Measurements from ENCODE around the gene AGPAT4. TPM values are rescaled to one million over a fixed set of nuclear protein-coding genes. Genes with fewer than 3 reads are reported as not detected.

The AGPAT4 gene
- total RNA-seq, 1 donor from 2014 or later = 23.7 TPM

GRCh38 chr6:161107779-161108730, 165.8 kb downstream of the AGPAT4 start:
- H3K9me3 Mint-ChIP-seq = no peaks in the 10 kb centered on the region
- no peak for TF ChIP-seq CTCF (IDR thresholded peaks at IDR 0.05; ENCODE audit: unreplicated experiment)
- H3K27ac Mint-ChIP-seq = no peak overlapping the region
- no peak for DNase-seq (ENCODE audit: low spot score in 2 of 2, unreplicated experiment in 2 of 2)
- H3K4me1 Mint-ChIP-seq = peaks cover 8% of the 10 kb centered on the region
- H3K27me3 Mint-ChIP-seq (ENCODE audit: low read depth) = no peaks in the 10 kb centered on the region
- H3K4me3 Mint-ChIP-seq = no peak overlapping the region
- peaks cover 75% of the 10 kb centered on the region for H3K36me3 Mint-ChIP-seq

- Mint-ChIP-seq H3K27me3 (ENCODE audit: low read depth) (no peaks in the 10 kb centered on the region), H3K36me3 (peaks cover 55% of the 10 kb centered on the region), H3K4me3 (no peak overlapping the region), H3K4me1 (peaks cover 8% of the 10 kb centered on the region), H3K27ac (no peak overlapping the region), H3K9me3 (no peaks in the 10 kb centered on the region)
- TF ChIP-seq CTCF (IDR thresholded peaks at IDR 0.05; ENCODE audit: unreplicated experiment) = no peak
- no peak for DNase-seq (ENCODE audit: low spot score in 2 of 2, unreplicated experiment in 2 of 2)
These were observed 168.5 kb downstream of the AGPAT4 start for GRCh38 chr6:161105408-161105807.

DNA sequence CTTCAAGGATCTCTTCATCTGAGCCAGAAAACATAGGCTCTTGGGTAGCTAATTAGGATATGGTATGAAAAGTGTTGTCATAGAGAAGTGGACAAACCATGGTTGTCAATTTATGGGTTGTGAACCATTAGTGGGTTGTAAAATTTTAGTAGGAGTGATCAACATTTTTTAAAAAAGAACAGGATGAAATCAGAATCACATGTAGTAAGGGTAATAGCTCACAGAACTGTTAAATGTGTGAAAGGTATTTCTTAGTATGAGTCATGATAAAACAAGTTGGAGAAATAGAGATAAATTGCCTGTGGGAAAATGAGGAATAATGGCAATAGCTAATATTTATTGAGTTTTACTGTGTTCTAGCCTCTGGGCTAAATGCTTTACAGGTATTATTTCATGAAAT, 168.9 kb downstream of the AGPAT4 start:
- Mint-ChIP-seq H3K27me3 (ENCODE audit: low read depth) (no peaks in the 10 kb centered on the region), H3K36me3 (peaks cover 50% of the 10 kb centered on the region), H3K27ac (no peak overlapping the region), H3K4me1 (peaks cover 8% of the 10 kb centered on the region), H3K9me3 (no peaks in the 10 kb centered on the region), H3K4me3 (no peak overlapping the region)
- no peak for DNase-seq (ENCODE audit: low spot score in 2 of 2, unreplicated experiment in 2 of 2)
- TF ChIP-seq CTCF (IDR thresholded peaks at IDR 0.05; ENCODE audit: unreplicated experiment) = no peak

- TF ChIP-seq CTCF (IDR thresholded peaks at IDR 0.05; ENCODE audit: unreplicated experiment) = no peak
- Mint-ChIP-seq H3K27ac (no peak overlapping the region), H3K36me3 (peaks cover 46% of the 10 kb centered on the region), H3K27me3 (ENCODE audit: low read depth) (no peaks in the 10 kb centered on the region), H3K4me1 (peaks cover 8% of the 10 kb centered on the region), H3K9me3 (no peaks in the 10 kb centered on the region), H3K4me3 (no peak overlapping the region)
- no peak for DNase-seq (ENCODE audit: low spot score in 2 of 2, unreplicated experiment in 2 of 2)
These were observed 170.4 kb downstream of the AGPAT4 start for GRCh38 chr6:161103475-161103874.

DNA sequence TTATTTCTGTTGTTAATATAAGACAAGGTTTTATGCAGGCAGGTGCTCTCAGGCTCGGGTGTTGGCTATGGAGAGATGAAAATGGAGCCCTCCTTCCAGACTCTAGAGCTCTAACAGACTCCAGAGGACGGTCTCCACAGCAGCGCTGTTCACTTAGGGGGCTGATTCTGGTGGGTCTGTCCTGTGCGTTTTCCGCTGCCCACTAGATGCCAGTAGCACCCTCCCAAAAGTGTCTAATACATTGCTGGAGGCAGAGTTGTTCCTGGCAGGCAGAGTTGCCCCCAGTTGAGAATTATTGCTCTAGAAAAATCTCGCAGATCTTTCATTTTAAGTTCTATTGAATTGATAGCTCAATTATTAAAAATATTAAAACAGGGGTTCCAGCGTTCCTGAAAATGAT, 172.3 kb downstream of the AGPAT4 start:
- H3K27ac Mint-ChIP-seq = no peak overlapping the region
- no peak for TF ChIP-seq CTCF (IDR thresholded peaks at IDR 0.05; ENCODE audit: unreplicated experiment)
- H3K4me1 Mint-ChIP-seq = peaks cover 5% of the 10 kb centered on the region
- DNase-seq (ENCODE audit: low spot score in 2 of 2, unreplicated experiment in 2 of 2) = no peak
- no peaks in the 10 kb centered on the region for H3K9me3 Mint-ChIP-seq
- H3K36me3 Mint-ChIP-seq = peaks cover 43% of the 10 kb centered on the region
- H3K4me3 Mint-ChIP-seq = no peak overlapping the region
- H3K27me3 Mint-ChIP-seq (ENCODE audit: low read depth) = no peaks in the 10 kb centered on the region
